HCT116 (cell line): ENCODE measurements around the gene HNRNPL.

Source experiments
- EZH2 ChIP-seq: fragments of 200-600 bp; sonication (generic); IDR thresholded peaks from 2 replicates; pipeline ENCODE4 v1.6.1; 2017; ENCODE audit warnings: antibody characterized with exemption, mixed run types
- EZH2phosphoT487 ChIP-seq: fragments of 200-600 bp; IDR thresholded peaks from 2 replicates; pipeline ENCODE4 v1.6.1; 2018; ENCODE audit warnings: antibody characterized with exemption, borderline replicate concordance
- POLR2A ChIP-seq: IDR thresholded peaks from 2 replicates; pipeline ENCODE4 v1.7.0; 2011; ENCODE audit warnings: borderline replicate concordance; ENCODE audit not compliant: insufficient read depth, insufficient read length; ENCODE audit errors: extremely low read depth
- POLR2AphosphoS5 ChIP-seq: IDR thresholded peaks from 2 replicates; pipeline ENCODE4 v1.6.1; 2011; ENCODE audit warnings: mild to moderate bottlenecking, low read depth, low read length, moderate library complexity
- SP1 ChIP-seq: IDR thresholded peaks from 2 replicates; pipeline ENCODE4 v1.6.1; 2012; ENCODE audit warnings: low read depth
- ZFX ChIP-seq: fragments of 450-650 bp; IDR thresholded peaks from 2 replicates; pipeline ENCODE4 v1.6.1; 2017
- ZNF274 ChIP-seq: fragments of 200-500 bp; sonication (Bioruptor generic); IDR thresholded peaks from 2 replicates; pipeline ENCODE4 v1.6.1; 2014; ENCODE audit warnings: mild to moderate bottlenecking, low read depth, low read length, inconsistent platforms
- TF ChIP-seq, protein P1 (sequence below), 3 experiments: fragments of 200-600 bp in 1 of 3; sonication (generic) in 1 of 3; IDR thresholded peaks in 2 of 3; conservative IDR thresholded peaks in 1 of 3; 2 replicates each; pipeline ENCODE4 v1.5.1; 2012 to 2017; ENCODE audit warnings: low read depth in 2 of 3, low read length in 2 of 3, antibody characterized with exemption in 1 of 3, borderline replicate concordance in 1 of 3, control low read depth in 1 of 3, mild to moderate bottlenecking in 1 of 3, mixed read lengths in 1 of 3, mixed run types in 1 of 3, moderate library complexity in 1 of 3; ENCODE audit not compliant: insufficient read depth in 1 of 3

GRCh38 chr19:38815059-38816001 is 34.5 kb downstream of the HNRNPL start:
- TF ChIP-seq ZFX, result no peak
- no peak for TF ChIP-seq EZH2
- TF ChIP-seq SP1, result no peak
- TF ChIP-seq, protein P1, sequence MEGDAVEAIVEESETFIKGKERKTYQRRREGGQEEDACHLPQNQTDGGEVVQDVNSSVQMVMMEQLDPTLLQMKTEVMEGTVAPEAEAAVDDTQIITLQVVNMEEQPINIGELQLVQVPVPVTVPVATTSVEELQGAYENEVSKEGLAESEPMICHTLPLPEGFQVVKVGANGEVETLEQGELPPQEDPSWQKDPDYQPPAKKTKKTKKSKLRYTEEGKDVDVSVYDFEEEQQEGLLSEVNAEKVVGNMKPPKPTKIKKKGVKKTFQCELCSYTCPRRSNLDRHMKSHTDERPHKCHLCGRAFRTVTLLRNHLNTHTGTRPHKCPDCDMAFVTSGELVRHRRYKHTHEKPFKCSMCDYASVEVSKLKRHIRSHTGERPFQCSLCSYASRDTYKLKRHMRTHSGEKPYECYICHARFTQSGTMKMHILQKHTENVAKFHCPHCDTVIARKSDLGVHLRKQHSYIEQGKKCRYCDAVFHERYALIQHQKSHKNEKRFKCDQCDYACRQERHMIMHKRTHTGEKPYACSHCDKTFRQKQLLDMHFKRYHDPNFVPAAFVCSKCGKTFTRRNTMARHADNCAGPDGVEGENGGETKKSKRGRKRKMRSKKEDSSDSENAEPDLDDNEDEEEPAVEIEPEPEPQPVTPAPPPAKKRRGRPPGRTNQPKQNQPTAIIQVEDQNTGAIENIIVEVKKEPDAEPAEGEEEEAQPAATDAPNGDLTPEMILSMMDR (IDR thresholded peaks at IDR 0.05 in 2 of 3, conservative IDR thresholded peaks at IDR 0.05 in 1 of 3; ENCODE audit: borderline replicate concordance in 1 of 3, insufficient read depth in 1 of 3, low read depth in 2 of 3, low read length in 2 of 3), result no peak
- no peak for TF ChIP-seq POLR2A
- no peak for TF ChIP-seq POLR2AphosphoS5
- TF ChIP-seq EZH2phosphoT487, result no peak
- no peak for TF ChIP-seq ZNF274
